NCI-H524 (cell line): ENCODE data around the gene VWA3A.
A peak's percentile ranks its signal among the peaks of the same experiment; 100 is the strongest.
"Not testable (repeated sequence)": the region's sequence is repeated elsewhere in the genome, so short reads cannot be mapped to it uniquely, and the experiment has no call there.

Experiments
- DNase-seq, 2 experiments: peaks; one replicate each; lab custom pipeline; 2025; lab: John Stamatoyannopoulos, UW

The VWA3A gene, protein sequence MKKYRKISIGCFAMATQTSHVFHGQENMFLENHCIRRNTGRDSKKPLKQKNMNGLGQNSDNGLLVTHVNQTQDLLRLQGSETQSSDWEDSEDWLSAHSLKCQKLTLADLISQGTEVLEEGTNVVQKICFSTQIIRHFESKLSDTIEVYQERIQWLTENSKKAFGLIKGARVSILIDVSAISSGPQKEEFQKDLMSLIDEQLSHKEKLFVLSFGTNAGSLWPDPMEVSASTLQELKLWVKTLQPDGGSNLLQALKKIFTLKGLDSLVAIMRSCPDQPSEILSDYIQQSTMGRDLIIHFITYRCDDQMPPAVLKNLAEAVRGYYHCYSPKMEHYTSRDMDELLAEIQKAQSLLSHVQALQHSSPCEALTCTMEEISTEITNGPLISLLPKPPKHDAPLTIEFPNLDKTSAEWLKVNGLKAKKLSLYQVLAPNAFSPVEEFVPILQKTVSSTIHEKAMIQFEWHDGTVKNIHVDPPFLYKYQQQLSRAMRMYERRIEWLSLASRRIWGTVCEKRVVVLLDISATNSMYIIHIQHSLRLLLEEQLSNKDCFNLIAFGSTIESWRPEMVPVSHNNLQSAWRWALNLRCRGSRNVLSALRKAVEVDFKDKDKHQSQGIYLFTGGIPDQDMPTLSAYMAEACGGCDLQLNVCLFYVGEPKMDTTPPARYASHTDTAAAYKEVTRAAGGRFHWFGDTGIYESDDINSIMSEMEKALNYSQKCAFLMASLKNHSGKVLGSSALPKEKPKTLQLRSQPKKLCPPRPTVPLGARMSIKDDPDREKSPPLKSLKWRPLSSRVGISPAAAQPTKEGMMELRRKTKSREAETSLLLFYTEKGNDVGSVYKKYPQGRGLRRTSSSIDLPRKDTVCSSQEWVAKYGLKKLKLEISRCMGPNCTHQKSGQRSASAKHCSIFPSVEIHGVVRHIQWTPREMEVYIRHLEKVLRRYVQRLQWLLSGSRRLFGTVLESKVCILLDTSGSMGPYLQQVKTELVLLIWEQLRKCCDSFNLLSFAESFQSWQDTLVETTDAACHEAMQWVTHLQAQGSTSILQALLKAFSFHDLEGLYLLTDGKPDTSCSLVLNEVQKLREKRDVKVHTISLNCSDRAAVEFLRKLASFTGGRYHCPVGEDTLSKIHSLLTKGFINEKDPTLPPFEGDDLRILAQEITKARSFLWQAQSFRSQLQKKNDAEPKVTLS

DNA sequence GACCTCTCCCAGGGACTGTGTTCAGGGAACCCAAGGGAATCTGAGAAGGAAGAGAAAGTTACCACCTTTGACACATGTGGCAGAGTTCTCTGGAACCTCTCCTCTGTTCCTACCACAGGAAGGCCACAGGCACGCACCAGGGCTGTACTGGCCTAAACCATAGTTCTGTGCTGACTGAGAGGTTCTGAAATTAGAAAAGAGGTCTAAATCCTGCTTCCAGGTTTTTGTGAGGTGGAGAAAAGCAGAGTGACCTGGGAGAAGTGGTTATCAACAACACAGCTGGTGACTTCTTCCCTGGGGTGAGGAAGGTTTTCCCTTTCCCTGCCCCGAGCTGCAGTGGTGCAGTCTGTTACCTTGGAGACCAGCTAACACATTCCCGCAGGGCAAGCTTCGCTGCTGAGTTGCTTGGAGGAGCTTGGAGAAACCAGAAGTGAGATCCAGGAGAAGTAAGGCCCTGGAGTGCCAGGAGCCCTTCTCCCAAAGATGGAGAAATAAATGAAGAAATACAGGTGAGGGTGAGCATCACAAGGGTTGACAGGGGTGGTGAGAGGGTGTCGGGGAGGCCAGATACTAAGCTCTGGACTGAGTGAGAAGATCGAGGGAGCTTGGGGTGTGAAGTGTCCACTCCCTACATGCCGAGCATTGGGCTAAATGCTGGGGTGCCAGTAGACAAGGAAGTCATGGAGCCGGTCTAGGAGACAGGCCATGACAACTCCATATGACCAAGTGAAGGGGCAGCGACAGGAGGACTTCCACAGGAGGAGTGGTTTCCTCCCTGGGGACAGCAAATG is at the start of gene VWA3A:
TSS of gene VWA3A (plus strand) at position 399 of the 791 bp plus-strand sequence. CDS start at position 496, 97 bp downstream.
- DNase-seq, result no peak

DNA sequence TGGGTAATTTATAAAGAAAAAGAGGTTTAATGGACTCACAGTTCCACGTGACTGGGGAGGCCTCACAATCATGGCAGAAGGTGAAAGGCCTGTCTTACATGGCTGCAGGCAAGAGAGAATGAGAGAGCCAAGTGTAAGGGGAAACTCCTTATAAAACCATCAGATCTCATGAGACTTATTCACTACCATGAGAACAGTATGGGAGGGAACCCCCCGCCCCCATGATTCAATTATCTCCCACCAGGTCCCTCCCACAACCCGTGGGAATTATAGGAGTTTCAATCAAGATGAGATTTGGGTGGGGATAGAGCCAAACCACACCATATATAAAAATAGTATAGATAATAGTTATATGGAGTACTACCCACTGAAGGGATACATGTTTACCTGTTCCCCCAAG is 48.5 kb upstream of the VWA3A start:
- DNase-seq, result not testable (repeated sequence)

DNA sequence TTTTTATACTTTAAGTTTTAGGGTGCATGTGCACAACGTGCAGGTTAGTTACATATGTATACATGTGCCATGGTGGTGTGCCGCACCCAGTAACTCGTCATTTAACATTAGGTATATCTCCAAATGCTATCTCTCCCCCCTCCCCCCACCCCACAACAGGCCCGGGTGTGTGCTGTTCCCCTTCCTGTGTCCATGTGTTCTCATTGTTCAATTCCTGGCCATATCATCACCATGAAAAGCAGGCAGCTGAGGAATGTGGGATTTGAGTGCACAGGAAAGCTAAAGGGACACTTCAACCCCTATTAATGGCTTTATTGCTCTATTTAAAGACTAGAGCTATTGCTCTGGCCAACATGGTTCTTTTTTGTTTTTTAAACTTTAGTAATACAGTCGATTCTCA is 46.5 kb upstream of the VWA3A start:
- DNase-seq, result not testable (repeated sequence)

DNA sequence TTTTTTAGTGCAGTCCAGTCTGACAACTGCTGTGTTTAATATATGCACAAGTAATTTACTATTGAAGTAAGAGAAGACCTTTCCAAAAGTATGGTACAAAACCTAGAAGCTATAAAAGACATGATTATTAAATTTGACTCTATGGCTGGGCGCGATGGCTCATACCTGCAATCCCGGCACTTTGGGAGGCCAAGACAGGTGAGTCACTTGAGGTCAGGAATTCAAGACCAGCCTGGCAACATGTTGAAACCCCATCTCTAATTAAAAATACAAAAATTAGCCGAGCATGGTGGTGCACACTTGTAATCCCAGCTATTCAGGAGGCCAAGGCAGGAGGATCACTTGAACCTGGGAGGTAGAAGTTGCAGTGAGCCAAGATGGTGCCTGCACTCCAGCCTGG is 41.4 kb upstream of the VWA3A start:
- DNase-seq, result no peak

DNA sequence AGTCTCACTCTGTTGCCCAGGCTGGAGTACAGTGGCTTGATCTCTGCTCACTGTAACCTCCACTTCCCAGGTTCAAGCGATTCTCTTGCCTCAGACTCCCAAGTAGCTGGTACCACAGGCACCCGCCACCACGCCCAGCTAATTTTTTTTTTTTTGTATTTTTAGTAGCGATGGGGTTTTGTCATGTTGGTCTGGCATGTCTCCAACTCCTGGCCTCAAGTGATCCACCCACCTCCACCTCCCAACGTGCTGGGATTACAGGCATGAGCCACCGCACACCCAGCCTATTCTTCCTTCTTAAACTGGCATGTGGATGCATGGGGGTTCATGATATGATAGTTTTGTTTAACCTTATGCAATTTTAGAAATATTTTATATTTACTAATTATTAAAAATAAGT is 39.4 kb upstream of the VWA3A start:
- DNase-seq, result no peak

DNA sequence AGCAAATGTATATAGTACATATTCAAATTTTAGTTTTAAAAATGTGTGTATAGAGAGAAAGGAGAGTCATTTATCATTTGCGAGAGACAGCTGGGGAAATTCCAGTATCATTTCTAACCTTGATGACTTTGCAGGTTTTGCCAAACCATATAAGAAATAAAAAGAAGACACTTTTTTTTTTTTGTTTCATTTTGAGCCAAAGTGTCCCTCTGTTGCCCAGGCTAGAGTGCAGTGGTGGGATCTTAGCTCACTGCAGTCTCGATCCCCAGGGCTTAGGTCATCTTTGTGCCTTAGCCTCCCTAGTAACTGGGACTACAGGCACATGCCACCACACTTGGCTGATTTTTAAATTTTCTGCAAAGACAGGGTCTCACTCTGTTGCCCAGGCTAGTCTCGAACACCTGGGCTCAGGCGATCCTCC is 38.4 kb upstream of the VWA3A start:
- no peak for DNase-seq

DNA sequence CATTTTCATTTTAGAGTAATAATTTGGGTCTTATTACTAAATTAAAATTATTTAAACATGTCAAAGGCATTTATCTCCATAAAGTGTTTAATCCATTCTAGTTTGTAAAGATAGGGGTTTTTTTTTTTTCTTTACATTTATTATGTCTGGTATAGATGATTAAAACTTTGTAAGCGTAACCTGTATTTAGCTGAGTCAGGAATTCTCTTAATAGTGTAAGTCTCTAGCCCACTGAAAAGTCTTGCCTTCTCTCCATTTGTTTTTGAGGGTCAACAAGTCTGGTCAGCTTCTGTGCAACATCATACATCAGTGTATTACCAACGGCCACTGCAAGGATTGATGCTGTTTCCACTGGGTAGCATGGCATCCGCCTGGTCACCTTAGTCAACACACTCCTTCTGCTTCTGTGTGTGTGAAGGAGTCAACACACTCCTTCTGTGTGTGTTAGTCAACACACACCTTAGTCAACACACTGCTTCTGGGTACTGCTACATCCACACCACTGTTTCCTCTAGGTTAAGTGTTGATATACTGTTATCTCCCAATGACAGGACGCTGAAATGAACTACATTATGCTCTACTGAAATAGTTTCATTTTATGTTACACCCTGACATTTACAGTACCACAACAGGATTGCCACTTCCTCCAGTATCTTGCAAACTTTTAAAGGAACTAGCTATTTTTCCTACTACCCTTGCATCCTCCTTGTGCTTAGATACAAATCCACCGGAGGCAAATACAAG is 37.3 kb upstream of the VWA3A start:
- no peak for DNase-seq

DNA sequence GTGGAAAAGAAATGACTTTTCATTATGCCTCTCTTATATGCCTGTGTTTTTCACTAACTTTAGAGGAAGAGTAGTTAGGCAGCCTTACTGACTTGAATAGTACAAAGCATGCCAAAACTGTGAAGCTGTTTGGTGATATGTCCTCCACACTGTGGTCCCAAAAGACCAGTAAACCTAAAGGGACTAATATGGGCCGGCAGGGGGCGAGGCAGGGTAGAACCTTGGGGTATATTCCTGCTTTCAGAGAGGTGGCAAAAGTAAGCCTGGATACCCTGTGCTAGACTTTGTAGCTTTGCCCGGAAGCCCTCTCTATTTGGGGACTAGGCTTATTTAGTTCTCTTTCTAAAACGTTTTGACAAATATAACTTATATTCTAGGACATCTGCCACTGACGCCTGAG is 36.5 kb upstream of the VWA3A start:
- DNase-seq, result no peak

DNA sequence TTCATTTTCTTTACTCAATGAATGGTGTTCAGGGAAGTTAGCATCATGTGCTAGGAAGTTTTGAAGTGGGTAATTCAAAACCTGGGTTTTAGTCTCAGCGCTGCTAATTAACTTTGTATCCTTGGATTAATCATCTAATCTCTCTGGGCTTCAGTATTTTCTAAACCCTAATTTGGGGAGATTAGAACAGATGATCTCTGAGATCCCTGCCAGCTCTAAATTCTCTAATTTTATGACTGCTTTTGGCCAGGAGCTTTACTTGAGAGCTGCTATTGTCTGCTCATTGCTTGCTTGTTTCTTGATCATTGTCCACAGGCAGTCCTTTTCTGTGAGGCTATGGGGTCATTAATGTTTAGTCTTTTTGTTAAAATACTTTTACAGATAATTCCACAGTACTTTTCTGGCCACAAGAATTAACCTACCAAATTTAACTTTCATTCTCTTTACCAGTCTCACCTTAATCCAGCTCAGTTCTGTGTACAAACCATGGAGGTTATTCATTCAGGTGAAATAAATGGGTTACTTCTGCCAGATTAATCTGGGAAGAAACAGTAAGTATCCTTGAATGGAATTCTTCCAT is 28.4 kb upstream of the VWA3A start:
- DNase-seq, result peak; percentile 73 to 89

DNA sequence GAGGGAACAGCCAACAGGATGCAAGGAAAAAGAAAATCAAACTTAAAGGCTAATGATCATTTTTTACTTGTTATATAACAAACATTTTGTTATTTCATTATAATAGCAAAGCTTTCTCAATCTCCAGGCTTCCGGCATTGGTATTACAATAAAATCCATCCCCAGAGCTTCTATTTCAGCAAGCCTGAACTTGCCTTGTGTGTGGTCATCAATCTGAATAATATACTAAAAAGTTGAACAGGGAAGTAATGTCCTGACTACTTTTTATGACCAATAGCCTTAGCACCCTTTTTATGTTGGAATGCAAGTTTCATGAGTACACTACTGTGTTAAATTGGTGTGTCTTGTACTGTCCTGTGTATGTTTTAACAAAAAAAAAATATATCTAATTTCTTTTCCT is 27.1 kb upstream of the VWA3A start:
- DNase-seq, result no peak

DNA sequence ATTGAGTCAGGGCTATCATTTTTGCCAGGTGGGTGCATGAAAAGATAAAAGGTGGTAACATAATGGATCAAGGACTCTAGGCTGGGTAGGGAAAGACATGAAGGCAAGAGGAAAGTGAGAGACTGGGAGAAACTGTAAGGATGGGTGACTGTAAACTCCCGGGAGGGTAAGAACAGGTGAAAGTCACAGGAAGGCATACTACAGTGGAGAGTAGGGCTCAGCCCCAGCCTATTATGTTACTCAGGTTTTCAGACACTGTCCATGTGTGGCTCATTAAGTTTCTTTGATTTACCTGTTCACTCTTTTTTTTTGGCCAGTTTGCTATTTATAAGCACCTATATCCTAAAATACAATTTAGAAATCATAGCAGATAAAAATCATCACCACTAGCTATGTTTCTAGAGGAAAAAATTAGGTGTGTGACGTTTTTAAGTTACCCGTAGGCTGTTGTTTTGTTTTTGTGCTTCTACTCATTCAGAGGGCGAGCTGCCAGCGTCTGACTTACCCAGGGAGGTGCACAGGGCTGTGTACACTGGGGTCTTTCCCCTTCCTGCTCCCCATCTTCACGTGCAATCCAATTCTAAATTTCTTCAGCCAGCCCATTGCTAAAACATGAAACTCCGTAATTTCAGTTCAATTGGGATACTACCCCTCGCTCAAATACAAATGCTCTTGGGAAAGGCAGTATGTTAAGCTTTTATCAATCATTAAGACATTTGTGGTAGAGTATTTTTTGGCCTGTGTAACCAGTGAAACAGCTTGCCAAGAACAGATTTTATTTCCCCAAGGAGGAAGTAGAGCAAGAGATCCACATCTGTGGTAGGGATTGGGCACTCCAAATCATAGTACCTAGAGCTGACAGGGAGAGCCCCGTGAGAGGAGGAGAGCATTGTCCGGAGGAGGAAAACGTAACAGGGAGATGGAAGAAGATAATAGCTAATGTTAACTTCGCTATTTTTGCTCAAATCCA is 21.7 kb upstream of the VWA3A start:
- DNase-seq, result peak; percentile 18 to 57

DNA sequence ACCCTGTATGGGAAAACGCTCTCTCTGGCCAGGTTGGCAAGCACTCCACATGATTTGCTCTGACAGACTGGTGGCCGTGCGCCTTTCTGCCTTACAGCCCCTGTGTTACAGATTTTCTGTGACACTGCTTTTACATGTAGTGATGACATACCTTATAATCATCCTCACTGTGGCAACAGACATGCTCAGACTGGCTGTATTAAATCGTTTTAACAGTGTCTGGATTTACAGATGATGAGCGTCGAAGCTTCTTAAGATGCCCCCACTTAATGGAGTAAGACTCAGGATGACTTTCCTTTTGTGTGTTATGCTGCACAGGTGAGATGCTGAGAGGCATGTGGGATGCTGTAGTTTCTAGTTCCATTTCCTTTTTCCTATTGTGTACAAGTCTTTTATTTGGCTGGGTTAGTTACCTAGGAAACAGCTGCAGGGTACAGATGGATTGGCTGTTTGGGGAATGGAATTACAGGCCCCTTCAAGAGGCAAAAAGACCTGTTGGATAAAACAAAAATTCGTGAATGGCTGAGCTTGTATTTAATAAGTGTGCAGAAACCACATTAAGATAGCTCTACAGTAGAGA is 20.9 kb upstream of the VWA3A start:
- DNase-seq, result peak in 1 of 2 experiments; percentile 68

DNA sequence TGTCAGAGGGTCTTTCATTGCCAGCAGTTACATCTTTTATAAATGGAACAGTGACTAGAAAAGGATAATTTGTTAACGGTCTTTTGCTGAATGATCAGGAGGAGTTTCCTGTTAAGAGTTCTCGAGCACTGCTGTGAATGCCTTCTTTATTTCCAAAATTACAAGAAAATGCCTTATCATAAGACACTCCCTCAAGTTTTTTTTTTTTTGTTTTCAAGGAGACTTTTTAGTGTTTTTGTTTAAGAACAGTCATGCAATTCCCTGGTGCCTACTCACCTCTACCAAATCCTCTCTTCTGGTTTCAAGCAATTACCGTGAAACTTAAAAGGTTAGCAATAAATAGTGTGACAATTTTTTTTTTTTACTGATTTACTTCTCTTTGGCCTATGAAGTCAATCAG is 19.0 kb upstream of the VWA3A start:
- no peak for DNase-seq

DNA sequence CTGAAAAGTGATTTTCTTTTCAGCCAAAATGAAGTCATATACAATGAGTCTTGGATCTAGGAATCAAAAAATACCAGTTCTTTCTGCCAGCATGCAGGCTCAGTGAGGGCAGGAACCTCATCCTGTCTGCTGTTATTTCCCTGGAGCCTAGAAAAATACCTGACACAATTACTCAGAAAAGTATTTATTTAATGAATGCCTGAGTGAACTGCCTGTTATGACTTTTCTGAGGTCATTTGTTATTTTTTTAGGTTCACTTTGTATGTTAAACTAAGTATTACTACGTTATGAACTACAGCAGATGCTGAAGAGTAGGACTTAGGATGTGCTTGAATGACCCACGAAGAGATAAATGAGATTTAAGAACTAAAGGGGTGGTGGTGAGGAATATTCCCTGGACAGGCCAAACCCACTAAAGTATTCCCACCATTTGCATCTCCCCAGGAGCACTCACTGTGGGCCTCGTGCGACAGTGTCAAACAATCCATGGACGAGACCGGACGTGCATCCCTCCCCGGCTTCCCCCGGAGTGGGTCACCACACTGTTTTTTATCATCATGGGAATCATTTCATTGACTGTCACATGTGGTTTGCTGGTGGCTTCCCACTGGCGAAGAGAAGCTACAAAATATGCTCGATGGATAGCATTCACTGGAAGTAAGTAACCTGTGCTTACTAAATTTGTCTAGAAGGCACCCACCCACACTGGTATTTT is 17.1 kb upstream of the VWA3A start:
- DNase-seq, result no peak

DNA sequence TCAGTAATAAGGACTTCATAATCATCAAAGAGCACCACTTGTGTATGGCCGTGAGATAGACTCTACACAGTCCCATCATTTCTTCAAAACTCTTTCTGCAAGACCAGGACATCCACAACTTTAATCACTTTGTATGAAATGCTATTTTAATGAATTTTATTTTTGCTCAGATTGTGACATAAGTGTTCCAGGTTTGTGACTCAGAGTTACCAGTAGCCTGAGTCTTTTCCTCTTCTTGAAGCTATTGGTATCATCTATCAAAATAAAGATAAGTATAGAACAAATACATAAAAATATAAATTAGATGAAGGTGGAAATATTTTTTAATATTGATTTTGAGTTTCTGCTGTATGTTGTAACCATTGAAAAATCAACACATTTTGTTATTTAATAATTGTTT is 16.6 kb upstream of the VWA3A start:
- DNase-seq, result no peak

DNA sequence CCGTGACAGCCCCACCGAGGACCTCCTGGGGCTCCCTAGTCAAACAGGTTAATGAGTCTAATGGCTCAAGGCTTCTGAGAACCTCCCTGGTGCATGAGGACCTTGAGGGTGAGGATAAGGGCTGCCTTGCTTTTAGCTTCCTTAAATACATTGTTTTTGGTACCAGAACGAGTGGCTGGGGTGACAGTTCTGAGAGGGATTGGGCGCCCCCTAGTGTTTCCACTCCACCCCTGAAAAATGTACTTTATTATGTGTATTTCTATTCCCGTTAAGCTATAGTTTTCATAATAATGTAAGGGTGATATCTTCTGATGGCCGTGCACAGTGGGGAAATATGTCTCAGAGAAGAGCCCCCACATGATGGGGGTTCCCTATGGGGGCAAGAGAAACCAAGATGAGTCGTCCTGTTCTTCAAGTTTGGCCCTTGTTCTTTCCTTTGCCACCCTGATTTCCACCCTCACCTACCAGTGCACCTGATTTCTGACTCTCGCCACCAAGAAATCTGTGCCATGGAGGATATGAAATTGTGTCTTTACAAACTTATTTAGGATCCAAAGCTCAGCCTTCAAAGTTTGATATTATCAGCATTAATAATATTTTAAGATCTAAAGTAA is 14.5 kb upstream of the VWA3A start:
- DNase-seq, result peak; percentile 24 to 68

DNA sequence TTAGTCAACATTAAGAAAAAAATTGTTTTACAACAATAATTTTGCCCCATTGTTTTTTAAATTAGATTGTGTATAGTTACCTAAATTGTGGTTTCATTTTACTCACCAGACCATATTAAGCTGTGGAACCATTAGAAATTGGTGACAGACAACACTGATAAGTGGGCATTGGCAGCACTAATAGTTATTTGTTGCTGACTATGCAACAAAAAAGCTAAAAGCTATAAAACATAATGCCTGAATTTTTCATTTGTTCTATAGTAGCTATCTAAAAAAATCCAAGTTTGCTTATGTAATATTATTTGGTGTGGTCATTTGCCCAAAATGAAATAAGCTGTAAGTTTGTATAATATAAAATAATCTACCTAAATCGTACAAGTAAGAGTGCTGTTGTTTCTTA is 13.7 kb upstream of the VWA3A start:
- no peak for DNase-seq

DNA sequence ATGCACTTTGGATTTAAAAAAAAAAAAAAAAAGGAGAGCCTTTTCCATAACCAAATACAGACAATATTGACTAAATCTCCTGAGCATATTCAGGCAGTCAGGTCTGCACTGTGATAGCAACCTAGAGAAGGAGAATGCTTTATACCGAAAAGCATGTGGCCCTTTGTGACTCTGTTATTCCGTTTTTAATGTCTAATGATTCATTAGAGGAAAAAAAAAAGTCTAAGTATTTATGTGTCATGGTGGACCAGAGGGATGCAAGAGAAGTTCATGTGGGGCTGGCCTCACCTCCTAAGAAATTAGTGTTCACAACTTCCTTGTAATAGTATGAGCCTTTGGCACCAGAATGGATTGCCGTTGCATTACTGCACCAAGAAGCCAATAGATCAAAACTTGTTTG is 11.3 kb upstream of the VWA3A start:
- DNase-seq, result no peak
